GM19397 (cell line): ENCODE measurements around the gene PMM2.
"Not testable (repeated sequence)": the region's sequence is repeated elsewhere in the genome, so short reads cannot be mapped to it uniquely, and the experiment has no call there.

ENCODE experiments used
- ATAC-seq: cut with Tn5 transposase; IDR thresholded peaks from one replicate; pipeline ENCODE4 v1.9.1; 2021; ENCODE audit warnings: mild to moderate bottlenecking, moderate library complexity; ENCODE audit not compliant: unreplicated experiment

The PMM2 gene

DNA sequence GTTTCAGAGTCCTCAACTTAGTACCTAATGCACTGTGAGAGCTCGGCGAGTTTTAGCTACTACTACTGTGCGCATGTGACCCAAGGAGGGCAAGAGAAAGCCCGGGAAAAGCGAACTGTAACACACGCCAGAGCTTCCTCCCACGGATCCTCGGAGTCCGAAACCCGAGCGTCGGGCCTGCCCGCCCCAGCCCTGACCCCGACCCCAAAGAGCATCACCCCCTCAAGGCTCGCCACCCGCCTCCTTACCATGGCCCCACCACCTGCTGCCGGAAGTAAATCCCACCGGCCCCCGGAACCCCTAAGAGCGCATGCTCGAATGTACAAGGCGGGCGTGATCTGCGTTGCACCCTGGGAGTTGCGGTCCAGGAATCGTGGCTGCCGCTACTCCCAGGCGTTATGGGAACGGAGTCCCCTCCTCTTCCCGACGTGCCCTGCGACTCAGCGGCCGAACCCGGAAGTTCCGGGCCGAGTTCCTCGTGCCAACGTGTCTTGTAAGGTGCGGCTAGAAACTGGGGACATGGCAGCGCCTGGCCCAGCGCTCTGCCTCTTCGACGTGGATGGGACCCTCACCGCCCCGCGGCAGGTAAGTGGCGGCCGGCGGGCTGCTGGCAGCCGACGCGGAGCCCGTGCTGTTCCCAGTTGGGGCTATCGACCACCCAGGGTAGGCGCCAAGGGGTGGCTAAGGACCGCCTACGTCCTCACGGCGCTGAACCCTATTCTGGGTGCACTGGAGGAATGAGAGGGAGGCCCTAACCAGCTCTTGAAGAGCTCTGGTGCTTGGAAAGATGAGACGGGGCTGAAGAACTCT, at the start of gene PMM2, which contains the start of gene TMEM186:
Gene PMM2 (plus strand): TSS at position 476 of the 810 bp plus-strand sequence. CDS start 44 bp downstream, at position 520.
Gene TMEM186 (minus strand): TSS at position 276 of the 810 bp plus-strand sequence. CDS start 25 bp downstream, at position 251.
- peak; percentile 94 for ATAC-seq

DNA sequence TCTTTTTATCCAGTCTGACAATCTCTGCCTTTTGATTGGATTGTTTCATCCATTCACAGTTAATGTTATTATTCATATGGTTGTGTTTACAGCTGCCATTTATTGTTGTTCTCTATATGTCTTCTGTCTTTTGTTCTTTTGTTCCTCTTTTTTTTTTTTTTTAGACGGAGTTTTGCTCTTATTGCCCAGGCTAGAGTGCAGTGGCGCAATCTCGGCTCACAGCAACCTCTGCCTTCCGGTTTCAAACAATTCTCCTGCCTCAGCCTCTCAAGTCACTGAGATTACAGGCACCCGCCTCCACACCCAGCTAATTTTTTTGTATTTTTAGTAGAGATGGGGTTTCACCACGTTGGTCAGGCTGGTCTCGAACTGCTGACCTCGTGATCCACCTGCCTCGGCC, 48.7 kb upstream of the PMM2 start:
- ATAC-seq = not testable (repeated sequence)

DNA sequence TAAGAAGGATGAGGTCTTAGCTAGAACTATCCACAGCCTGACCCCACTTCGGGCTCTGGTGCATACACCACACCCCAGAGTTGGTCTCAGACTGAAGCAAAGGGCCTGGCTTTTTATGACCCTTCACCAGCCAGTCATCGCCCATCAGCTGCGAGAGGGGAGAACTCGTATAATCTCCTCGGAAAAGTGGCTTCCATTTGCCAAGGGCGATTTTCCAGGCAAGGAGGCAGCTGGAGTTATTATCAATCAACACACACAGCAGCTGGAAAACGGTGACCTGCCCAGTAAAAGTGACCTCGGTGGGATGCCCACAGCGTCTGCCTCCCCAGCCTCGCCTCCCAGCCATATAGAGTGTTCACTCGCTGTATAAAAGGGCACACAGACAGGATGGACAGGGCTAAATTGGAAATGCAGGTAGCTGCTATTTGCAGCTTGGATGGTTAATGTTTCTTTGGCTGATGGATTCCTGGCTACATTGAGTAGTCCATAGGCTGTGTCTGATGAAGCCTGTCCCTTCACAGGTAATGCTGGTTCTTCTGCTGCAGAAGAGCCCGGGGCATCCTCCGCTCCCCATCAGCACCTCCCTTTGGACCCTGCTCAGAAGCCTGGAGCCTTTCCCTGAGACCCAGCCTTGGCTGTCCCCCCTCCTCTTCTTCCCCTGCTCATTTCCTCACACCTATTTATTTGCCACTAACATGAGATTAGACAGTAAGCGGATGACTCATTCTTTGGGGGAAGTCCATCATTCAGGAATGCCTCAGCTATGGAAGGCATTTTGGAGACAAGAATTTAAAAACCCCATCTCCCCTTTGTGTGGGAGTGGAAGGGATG, 45.9 kb upstream of the PMM2 start:
- no peak for ATAC-seq

DNA sequence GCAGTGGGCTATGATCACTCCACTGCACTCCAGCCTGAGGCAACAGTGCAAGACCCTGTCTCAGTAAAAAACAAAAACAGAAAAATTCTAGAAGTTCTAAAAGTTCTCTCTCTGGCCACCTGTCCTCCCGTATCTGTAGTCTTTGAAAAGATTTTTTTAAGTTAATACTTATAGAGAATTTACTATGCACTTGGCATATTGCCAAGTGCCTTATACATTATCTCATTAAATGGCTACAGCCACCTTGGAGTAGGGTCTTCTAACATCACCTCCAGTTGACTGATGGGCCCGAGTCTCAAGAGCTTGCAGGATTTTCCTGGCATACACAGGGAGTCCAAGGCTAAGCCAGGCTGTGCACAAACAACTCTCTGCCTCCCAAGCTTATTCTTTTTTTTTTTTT, 44.9 kb upstream of the PMM2 start:
- ATAC-seq = no peak

DNA sequence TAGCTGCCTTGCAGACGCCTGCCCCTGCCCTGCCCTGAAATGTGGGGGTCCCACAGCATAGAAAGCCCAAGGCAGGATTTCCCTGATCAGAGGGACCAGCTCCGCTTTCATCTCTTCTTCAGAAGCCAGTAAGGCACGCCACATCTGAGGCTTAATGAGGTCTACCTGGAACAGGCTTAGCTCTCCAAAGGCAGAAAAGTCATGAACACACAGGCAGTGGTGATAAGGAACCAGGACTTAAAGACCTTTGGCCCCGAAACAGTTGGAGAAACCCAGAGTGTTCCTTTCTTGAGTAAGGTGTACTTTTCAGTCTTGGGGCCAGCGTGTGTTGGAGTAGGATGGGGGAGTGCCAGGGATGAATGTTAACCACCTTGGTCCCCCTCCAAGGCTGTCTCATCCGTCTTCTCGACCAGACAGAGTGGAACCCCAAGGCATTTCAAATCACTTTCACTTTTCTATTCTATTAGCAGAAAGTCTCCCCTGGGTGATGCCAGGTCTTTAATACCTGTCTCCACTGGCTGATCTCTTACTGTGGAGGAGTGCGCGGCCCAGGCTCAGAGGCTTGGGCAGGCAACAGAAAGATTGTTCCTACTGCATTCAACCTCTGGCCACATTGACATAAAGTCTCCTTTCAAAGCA, 44.1 kb upstream of the PMM2 start:
- ATAC-seq = no peak

DNA sequence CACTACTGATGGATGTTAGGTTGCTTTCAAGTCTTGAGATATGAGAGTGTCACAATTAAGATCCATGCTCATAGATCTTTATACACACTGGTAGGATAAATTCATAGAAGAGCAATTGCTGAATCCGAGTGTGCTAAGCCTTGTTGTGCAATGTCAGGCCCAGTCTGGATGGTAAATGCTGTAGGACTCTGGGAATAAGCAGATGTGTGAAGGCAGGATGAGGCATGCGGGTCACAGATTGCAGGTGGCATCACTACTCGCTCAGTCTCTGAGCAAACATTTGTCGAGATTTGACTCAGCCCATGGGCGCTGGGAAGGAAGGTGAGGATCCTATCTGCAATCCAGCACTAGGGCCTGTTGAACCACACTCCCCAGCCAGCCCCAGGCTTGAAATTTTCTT, 40.9 kb upstream of the PMM2 start:
- ATAC-seq = no peak

DNA sequence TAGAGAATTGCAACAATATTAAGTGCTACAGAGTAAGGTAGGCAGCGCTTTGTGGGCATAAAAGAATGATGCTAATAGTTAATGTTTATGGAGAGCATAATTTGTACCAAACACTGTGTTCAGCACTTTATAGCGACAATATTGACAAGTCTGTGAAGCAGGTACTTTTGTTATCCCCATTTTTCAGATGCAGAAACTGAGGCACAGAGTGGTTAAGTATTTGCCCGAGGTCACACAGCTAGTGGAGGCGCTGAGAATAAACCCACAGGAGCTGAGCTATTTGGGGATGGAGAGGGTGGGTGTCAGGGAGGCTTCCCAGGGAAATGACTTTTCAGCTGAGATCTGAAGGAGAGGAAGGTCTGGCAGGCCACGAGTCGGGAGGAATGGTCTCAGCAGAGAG, 39.6 kb upstream of the PMM2 start:
- ATAC-seq = no peak

DNA sequence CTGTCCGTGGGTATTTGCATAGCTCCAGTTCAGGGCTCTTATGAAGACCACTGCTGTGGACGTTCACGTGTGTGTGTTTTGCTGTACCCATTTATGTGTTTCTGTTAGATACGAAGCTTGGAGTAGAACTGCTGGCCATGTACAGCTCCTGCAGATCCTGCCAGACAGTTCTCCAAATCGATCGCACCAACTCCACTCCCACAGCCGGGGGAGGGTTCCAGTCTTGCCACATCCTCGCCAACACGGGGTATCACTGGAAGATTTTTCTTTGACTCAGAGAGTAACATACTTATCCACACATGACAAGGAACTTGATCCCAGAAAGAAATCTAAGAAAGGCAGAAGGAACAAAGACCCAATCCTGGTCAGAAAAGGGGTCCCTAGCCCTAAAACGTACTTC, 37.6 kb upstream of the PMM2 start:
- no peak for ATAC-seq

DNA sequence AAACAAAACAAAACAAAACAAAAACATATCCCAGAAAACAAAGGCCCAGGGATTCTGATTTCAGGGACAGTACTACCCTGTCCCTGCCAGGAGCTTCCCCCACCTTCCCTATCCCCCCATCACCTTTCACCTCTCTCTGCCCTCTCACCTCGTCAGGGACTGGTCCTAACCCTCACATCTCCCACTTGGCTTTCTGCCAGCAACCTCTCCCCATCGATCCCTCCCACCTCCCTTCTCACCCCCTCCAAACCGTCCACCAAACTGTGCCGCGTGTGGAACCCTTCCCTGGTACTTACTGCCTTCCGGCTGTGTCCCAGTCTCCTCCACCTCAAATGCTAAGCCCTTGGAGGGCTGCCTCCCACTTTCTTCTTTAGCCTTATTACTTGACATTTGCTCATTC, 36.6 kb upstream of the PMM2 start:
- no peak for ATAC-seq

DNA sequence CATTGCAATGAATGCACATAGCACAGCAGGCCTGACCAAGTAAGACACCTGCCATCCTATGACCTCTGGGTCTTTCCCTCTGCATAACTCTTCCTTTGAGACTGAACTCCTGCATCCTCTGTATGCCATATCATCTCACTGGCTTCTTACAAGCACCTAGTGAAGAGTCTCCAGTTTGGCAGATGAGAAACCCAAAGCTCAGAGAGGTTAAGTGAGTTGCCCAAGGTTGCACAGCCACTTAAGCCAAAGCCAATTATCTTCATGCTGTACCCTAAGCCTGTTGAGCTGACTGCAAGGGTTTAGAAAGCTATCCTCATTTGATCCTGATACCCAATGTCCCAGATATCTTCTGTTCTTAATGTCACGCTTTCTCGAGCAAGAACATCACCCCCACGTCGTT, 35.4 kb upstream of the PMM2 start:
- ATAC-seq = no peak

DNA sequence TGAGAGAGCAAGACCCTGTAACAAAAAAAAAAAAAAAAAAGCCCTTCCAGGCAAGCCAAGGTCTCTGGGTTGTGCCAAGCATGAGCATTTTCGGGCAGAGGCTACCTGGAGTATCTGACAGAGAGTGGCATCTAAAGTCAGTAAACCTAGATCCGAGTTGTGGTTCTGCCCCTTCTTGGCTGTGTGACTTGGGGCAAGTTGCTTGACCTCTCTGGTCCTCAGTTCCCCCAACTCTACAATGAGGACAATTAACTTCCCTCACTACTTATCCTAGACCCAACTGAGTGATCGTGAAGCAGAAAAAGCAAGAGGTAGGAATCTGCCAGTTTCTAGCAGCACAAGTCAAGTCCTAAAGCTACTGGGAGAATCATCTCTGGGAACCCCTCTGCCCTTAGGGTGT, 34.6 kb upstream of the PMM2 start:
- no peak for ATAC-seq

DNA sequence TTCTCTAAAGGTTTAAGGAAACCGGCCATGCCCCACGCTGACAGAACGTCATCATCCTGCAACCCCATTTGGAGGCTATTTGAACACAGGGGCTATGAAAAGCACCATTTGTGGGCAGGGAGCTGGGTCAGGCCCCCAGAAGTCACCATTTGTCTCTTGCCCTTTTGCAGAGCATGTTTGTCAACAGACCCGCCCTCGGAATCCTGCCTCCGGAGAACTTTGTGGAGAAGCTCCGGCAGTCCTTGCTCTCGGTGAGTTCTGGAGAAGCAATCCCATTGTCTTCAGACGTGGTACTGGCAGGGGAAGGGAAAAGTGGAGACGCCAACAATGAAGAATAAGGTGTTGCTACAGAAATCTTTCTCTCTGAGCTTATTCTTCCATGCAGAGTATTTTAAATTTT, 33.7 kb upstream of the PMM2 start:
- no peak for ATAC-seq

DNA sequence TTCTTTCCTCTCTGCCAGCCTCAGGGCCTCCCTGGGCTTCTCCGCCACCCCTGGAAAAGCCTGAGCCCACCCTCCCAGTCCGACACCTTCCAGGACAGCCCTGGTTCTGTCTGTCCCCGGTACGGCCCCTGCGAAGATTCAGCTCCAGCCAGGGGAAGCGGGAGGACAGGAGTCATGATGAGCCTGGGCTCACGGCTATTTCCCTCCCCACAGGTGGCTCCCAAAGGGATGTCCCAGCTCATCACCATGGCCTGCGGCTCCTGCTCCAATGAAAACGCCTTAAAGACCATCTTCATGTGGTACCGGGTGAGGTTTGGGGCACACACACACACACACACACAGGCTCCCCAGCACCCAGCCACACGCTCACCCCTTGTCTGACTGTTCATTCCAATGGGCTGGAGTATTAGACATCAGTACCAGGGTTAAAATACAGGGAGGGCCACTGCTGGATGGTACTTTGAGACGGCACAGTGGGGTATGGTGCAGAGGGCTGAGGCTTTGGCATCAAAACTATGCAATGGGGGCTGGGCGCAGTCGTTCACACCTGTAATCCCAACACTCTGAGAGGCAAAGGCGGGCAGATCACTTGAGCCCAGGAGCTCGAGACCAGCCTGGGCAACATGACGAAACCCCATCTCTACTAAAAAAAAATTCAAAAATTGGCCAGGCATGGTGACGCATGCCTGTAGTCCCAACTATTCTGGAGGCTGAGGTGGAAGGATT, 33.0 kb upstream of the PMM2 start:
- ATAC-seq = no peak

DNA sequence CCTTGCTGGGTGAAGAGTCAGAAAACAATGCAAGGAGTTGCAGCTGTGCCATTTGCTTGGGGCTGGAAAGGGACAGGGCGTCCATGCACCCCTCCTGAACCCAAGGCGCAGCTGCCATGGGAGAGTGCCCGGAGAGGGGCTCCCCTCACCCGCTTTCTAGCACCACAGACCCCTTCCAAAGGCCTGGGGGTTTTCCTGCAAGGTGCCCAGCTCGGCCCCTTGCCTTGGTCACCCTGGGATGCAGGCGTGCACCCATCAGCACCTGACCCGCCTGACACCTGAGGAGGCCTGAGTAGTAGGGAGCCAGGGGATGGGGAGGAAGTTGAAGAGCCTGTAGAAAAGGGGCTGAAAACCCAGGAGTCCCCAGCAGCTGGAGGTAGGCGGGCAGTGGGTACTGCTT, 30.5 kb upstream of the PMM2 start:
- no peak for ATAC-seq

DNA sequence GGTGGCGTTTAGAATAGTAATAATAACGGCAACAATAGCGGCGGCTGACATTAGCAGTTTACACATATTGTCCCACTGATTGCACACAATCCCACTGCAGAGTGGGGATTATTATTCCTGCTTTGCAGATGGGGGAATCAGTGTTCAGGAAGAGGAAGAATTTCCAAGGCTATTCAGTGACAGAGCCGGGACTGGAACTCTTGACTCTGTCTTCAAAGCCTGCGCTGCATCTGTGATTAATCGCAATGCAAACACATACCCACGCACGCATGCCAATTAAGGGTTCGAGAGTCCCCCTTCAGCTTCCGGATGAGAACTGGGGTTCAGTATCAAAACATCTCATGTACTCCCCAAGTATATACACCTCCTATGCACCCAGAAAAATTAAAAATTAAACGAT, 29.4 kb upstream of the PMM2 start:
- ATAC-seq = no peak

DNA sequence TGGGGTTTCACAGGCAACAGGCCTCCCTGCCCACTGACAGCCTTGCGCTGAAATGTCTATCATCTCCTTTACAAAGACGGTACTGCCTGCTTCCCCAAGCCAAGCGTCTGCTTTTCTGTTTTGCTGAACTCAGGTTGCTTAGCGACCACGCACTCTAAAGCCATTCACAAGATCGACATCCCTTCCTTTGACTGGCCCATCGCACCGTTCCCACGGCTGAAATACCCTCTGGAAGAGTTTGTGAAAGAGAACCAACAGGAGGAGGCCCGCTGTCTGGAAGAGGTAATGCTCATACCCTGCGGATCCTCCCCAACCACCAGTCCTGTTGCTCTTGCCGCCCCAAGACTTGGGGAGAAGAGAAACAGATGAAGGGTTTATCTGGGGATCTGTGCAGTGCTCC, 28.9 kb upstream of the PMM2 start:
- ATAC-seq = no peak

DNA sequence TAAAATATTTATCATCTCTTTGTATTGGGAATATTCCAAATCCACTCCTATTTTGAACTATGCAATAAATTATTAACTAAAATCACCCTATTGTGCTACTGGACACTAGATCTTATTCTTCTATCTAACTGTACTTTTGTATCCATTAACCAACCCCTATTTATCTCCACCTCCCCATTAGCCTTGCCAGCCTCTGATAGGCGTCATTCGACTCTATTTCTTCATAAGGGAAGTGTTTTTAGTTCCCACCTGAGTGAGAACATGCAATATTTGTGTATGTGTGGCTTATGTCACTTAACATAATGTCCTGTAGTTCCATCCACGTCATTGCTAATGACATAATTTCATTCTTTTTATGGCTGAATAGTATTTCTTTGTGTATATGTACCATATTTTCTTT, 24.1 kb upstream of the PMM2 start:
- ATAC-seq = no peak

DNA sequence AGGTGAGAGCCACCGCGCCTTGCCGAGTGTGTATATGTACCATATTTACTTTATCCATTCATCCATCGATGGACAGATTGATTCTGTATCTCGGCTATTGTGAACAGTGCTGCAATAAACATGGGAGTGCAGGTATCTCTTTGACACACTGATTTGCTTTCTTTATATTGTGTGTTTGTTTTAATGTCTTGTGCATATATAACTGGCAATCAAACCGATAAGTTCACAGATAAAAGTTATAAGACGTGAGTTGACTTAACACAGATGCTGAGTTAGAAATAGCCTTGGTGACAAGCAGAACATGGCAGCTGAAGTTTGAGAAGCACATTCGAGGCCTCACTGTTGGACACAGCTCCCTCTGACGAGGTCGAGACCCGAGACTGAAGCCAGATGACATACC, 23.4 kb upstream of the PMM2 start:
- no peak for ATAC-seq

DNA sequence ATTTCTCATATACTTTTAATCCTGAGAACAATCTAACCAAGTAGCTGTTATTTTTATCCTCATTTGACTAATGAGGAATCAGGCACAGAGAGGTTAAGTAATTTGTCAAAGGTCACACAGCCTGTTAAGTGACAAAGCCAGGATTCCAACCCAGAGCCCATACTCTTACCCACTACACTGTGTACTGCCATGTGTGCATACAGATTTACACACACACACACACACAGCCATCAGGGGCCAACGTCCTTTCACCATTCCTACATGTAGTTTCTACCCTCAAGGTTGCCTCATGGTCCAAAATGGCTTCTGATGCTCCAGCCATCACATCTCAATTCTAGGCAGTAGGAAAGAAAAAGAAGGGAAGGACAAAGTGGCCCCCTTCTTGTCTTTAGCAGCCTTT, 22.3 kb upstream of the PMM2 start:
- ATAC-seq = no peak

DNA sequence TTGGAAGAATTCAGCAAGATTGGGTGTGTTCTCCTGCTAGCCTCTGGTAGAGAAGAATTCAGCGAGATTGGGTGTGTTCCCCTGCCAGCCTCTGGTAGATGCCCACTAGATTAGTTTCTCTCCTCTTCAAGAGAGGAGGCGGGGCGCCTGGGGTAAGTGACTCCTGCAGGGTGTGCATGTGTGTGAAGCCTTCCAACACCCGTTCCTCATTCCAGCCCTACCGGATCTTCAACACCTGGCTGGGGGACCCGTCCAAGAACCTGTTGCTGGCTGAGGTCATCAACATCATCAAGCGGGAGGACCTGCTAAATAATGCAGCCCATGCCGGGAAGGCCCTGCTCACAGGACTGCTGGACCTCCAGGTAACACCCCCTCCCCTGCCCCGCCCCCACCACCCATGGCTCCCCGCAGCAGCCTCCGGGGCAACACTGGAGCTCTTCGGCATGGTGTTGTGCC, 21.5 kb upstream of the PMM2 start:
- no peak for ATAC-seq

DNA sequence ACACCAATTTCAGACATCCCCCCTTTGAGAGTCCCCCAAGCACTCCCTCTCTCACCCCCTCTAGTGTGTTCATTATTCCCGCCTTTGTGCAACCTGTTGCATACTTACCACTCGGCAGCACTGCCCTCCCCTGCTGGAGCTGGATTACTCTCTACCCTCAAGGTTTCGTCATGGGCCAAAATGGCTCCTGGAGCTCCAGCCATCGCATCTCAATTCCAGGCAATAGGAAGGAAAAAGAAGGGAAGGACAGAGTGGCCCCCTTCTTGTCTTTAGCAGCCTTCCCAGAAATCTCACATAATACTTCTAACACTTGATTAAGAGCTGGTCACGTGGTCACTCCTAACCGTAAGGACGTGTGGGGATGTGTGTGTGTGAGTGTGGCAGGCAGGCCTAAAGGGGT, 20.4 kb upstream of the PMM2 start:
- no peak for ATAC-seq
